Dermis blood vessel endothelial cell (primary cell): ENCODE results near the gene JAZF1. TPM values are rescaled to one million over a fixed set of nuclear protein-coding genes. Genes with fewer than 3 reads are reported as not detected.
"Not testable (repeated sequence)": the region's sequence is repeated elsewhere in the genome, so short reads cannot be mapped to it uniquely, and the experiment has no call there.

Experiments used
- DNase-seq: peaks from one replicate; pipeline ENCODE4 v3.0.0; 2010
- total RNA-seq: library from RNA; depleted of rRNA; stranded (reverse); fragments of >200 nt; gene quantifications from 2 replicates; pipeline ENCODE4 v1.2.3, GENCODE V29; 2014

JAZF1 gene
- total RNA-seq, 1 donor from 2014 or later: 3.6 TPM

- no peak for DNase-seq
These were observed 244.4 kb downstream of the JAZF1 start for GRCh38 chr7:27936047-27936767.

- DNase-seq: peak; percentile 27
These were observed 246.7 kb downstream of the JAZF1 start for GRCh38 chr7:27933671-27934565.

- DNase-seq: no peak
These were observed 249.6 kb downstream of the JAZF1 start for GRCh38 chr7:27930910-27931476.

GRCh38 chr7:27929127-27929526 is 251.5 kb downstream of the JAZF1 start:
- no peak for DNase-seq

- DNase-seq: no peak
These were observed 252.6 kb downstream of the JAZF1 start for GRCh38 chr7:27928001-27928400.

GRCh38 chr7:27925573-27926201 is 254.9 kb downstream of the JAZF1 start:
- no peak for DNase-seq

GRCh38 chr7:27923642-27923980 is 257.0 kb downstream of the JAZF1 start:
- DNase-seq: no peak

- no peak for DNase-seq
These were observed 257.5 kb downstream of the JAZF1 start for GRCh38 chr7:27922907-27923641.

GRCh38 chr7:27922389-27922788 is 258.2 kb downstream of the JAZF1 start:
- not testable (repeated sequence) for DNase-seq

GRCh38 chr7:27921081-27921836 is 259.3 kb downstream of the JAZF1 start:
- DNase-seq: peak; percentile 90

GRCh38 chr7:27920281-27920946 is 260.2 kb downstream of the JAZF1 start:
- DNase-seq: no peak

- DNase-seq: no peak
These were observed 262.1 kb downstream of the JAZF1 start for GRCh38 chr7:27918503-27918902.

GRCh38 chr7:27917774-27918314 is 262.8 kb downstream of the JAZF1 start:
- DNase-seq: peak; percentile 68

GRCh38 chr7:27917119-27917518 is 263.5 kb downstream of the JAZF1 start:
- DNase-seq: no peak

- DNase-seq: no peak
These were observed 264.2 kb downstream of the JAZF1 start for GRCh38 chr7:27916372-27916771.

GRCh38 chr7:27914409-27914808 is 266.2 kb downstream of the JAZF1 start:
- no peak for DNase-seq

- DNase-seq: no peak
These were observed 267.8 kb downstream of the JAZF1 start for GRCh38 chr7:27912751-27913150.

- DNase-seq: no peak
These were observed 268.7 kb downstream of the JAZF1 start for GRCh38 chr7:27911920-27912319.

GRCh38 chr7:27910326-27910725 is 270.3 kb downstream of the JAZF1 start:
- no peak for DNase-seq

GRCh38 chr7:27908534-27909165 is 271.9 kb downstream of the JAZF1 start:
- DNase-seq: no peak
